GM13977 (cell line): ENCODE results near the gene MOB4.
"Not testable (repeated sequence)": the region's sequence is repeated elsewhere in the genome, so short reads cannot be mapped to it uniquely, and the experiment has no call there.

ENCODE experiments used
- DNase-seq: peaks from one replicate; pipeline ENCODE4 v3.0.0; 2012; ENCODE audit warnings: low spot score
- CTCF ChIP-seq: IDR thresholded peaks from 2 replicates; pipeline ENCODE4 v1.5.1; 2012; ENCODE audit warnings: mild to moderate bottlenecking, control low read depth; ENCODE audit not compliant: insufficient read depth; ENCODE audit errors: extremely low read depth, missing control alignments
- in situ Hi-C: fragments of 300-500 bp; cut with MboI; formaldehyde crosslinking; loops from one replicate; pipeline ENCODE4 v1.12.0; 2022; ENCODE audit warnings: low sequenced_read_pairs, low pct_unique_long_range_greater_than_20kb, mixed read lengths, inconsistent platforms; ENCODE audit not compliant: unreplicated experiment

Gene MOB4

GRCh38 chr2:197515739-197516392 lies at the start of gene MOB4:
Gene MOB4 (plus strand): TSS chr2:197516066. CDS start chr2:197516087, 21 bp downstream.
- TF ChIP-seq CTCF: no peak
- DNase-seq: peak; percentile 95
- in situ Hi-C loops: no loop called here

- TF ChIP-seq CTCF: no peak
- in situ Hi-C loops: no loop called here
- no peak for DNase-seq
Measured at GRCh38 chr2:197472166-197472565, 43.7 kb upstream of the MOB4 start.

- DNase-seq: no peak
- in situ Hi-C loops: no loop called here
- TF ChIP-seq CTCF: no peak
Measured at GRCh38 chr2:197477797-197478196, 38.1 kb upstream of the MOB4 start.

- in situ Hi-C loops: no loop called here
- no peak for DNase-seq
- no peak for TF ChIP-seq CTCF
Measured at GRCh38 chr2:197480165-197481036, 35.5 kb upstream of the MOB4 start.

- DNase-seq, in situ Hi-C loops: not testable (repeated sequence)
Measured at GRCh38 chr2:197484248-197484647, 31.6 kb upstream of the MOB4 start.

GRCh38 chr2:197486175-197486574 lies 29.7 kb upstream of the MOB4 start:
- DNase-seq: no peak
- in situ Hi-C loops: no loop called here
- no peak for TF ChIP-seq CTCF

- no peak for DNase-seq
- in situ Hi-C loops: no loop called here
- no peak for TF ChIP-seq CTCF
Measured at GRCh38 chr2:197487385-197487784, 28.5 kb upstream of the MOB4 start.
